Stimulated activated CD8-positive, alpha-beta memory T cell treated with anti-CD3 and anti-CD28 coated beads, Interleukin-7, amount 100 ng/mL, for 1 hour (primary cell): ENCODE measurements around the gene KLK2.
A peak's percentile ranks its signal among the peaks of the same experiment; 100 is the strongest.

ENCODE experiments used
- DNase-seq, 2 donors: peaks; one replicate each; pipeline ENCODE4 v3.0.0-alpha.2; 2020; ENCODE audit warnings: low read depth in 2 of 2

KLK2 gene

DNA sequence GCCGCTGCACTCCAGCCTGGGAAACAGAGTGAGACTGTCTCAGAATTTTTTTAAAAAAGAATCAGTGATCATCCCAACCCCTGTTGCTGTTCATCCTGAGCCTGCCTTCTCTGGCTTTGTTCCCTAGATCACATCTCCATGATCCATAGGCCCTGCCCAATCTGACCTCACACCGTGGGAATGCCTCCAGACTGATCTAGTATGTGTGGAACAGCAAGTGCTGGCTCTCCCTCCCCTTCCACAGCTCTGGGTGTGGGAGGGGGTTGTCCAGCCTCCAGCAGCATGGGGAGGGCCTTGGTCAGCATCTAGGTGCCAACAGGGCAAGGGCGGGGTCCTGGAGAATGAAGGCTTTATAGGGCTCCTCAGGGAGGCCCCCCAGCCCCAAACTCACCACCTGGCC is at the start of gene KLK2:
Gene KLK2 (plus strand): TSS at position 384 of the 400 bp plus-strand sequence. CDS start 35 bp downstream, outside the sequence.
- no peak for DNase-seq

DNA sequence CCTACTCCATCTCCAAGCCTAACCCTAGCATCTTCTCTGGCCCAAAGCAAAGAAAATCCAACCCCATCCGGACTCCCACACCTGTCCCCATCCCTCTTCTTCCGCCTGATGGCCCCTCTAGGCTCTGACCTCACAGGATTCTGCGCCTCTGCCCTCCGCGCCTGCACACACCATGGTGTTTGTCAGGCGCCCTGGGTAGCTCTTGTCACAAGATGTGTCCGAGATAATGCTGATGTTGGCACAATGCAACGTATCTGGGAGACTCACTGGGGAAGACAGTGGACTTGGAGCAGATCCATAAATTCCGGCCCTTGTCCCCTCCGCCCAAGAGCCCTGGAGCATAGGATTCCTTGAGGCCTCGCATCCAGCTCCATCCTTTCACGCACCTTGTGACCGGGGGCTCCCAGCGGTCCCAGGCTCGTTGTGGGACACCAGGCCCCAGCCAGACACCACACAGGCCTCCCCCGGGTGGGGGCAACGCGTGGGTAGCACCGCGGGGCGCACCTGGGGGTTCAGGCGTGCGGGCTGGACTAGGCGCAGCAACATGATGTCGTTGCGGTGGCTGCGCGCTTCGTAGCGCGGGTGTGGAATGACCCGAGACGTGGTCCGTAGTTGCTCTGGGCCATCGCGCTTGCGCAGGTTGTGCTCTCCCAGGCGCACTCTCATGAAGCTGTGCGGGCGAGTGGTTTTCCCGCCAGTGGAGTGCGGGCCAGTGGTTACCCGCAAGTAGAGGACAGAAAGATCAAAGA is 46.6 kb upstream of the KLK2 start:
- no peak for DNase-seq

DNA sequence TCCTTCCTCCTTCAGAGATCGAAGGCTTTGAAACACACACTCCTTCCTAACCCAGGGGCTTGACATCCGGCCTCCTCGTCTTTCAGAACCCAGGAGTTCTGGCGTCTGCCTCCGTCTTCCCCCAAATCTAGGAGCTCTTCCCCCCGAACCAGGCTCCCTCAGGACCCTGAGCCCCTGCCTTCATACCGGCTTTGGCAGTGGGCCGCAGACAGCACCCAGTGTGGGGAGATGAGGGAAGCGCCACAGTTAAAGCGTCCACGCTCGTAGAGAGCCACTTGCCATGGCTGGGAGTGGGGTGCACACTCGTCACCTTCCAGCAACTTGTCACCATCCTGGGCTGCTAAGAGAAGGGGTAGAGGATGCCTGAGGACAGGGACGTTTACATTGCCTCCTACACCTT is 45.8 kb upstream of the KLK2 start:
- DNase-seq: no peak

DNA sequence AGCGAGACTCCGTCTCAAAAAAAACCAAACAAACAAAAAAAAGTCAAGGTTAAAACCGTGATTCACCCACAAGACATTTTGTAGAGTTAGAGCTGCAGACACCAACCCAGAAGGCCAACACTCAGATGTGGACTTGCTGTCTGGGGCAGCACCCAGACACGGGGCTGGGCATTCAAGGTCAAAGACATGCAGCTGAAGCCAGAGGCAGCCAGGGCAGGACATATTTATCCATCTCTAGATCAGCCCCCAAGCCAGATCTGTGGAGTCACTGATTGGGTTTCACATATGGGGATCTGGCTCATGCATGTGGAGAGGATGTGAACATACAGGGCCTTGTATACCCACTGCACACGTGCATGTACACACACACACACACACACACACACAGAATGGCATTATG is 43.4 kb upstream of the KLK2 start:
- DNase-seq: no peak

DNA sequence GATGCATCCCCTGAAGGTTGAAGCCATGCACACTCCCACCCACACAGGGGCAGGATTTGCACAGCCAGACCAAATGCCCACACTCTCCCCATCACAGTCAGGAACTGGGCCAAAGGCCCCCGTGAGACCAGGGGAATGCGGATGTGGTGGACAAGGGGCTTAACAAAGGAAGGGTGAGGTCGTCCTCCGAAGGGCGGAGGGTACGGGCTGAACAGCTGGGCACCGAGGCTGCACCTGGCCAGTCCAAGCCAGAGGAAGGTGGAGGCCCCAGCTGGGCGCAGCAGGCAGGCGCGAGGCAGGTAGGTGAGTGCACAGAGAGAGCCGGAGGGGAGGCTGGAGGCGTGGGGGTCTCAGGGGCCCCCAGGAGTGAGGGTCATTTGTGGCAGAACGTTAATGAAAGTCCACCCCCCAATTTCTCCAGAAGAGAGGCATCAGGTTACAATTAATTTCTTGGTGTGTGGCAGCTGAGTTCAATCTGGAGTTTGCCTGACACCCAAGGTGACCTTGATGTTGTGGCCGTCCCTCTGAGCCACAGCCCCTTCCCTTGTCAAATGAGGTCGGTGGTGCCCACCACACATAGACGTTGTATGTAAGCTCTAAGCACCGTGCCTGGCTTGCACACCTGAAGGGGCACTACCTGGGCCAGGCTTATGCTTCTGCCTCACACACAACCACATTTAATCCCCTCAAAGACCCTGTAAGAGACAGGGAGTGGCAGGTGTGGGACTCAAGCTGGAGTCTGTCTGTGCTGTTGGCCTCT is 42.8 kb upstream of the KLK2 start:
- DNase-seq: no peak

DNA sequence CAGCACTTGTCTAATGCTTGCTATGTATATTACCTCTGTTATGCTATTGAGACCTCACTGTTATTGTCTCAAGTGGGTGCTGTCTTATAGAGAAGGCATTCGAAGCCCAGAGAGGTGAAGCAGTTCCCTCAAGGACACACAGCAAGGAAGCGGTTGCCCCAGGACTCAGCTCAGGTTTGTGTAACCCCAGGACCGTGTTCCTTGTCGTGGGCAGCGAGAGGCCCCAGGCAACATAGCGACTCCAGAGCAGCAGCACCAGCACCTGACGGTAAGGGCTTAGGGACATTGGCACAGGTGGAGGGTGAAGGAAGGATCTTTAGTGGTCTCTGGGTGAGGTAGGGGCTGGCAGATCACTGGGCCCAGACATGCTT is 42.2 kb upstream of the KLK2 start:
- no peak for DNase-seq

DNA sequence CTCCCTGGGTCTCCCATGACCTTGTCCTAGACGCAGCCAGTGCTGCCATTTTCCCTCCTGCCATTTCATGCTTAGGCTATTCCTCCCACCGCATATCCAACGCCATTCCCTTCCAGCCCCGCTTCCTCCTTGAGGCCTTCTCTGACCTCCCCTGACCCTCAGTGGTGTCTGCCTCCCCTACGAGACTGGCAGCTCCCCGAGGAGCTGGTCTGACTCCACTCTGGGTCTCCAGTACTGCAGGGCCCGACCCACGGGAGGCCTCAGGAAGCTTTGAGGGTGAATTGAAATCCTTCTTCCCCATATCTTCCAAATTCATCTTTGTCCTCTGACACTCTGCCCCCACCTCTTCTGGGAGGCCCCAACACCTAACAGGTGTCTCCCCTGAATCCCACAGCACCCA is 40.6 kb upstream of the KLK2 start:
- DNase-seq: no peak

DNA sequence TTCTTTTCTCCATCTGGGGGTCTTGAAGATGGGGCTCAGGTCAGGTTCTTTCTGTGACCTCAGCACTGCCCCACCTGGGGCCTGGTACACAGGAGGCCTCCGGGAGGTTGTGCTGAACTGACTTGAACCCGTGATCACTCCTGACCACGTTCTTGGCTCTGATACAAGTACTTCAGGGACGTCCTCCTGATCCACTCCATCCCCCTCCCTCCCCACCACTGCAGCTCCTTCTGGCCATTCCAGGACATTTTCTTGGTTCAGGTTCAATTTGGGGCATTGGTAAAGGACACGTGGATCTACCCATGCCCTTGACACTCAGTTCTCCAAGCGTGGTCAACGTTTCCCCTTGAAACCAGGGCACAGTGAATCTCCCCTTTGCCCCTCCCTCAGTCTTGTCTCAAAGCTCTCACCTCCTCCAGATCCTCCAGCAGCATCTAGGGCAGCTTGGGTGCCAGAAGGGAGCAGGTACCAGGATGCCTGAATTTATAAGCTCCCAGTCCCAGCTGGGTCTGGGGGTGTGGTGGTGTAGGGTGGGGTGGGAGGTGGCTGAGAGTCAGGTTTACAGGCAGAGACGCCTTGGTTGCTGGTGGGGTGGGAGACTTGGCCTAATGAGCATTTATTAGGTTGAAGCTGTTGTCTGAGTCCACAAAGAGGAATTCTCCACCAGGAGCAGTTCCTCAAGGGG is 40.0 kb upstream of the KLK2 start, which contains the start of gene KLK15:
Gene KLK15 (minus strand): TSS at position 458 of the 685 bp plus-strand sequence. CDS start 2,082 bp downstream, outside the sequence.
- no peak for DNase-seq

DNA sequence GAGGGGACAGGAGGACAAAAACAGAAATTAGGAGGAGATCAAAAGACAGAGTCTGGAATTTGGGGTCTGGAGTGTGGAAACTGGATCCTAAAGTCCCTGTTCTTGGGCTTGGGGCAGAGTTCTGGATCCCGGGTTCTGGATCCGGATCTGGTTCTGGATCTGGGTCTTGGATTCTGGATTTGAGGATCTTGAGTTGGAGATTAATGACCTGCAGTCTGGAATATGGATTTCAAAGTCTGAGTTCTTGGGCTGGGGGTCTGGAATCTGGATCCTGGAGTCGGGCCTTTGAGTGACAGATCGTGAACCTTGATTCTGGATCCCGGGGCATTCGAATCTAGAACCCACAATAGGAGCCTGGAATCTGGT is 39.5 kb upstream of the KLK2 start:
- DNase-seq: no peak

DNA sequence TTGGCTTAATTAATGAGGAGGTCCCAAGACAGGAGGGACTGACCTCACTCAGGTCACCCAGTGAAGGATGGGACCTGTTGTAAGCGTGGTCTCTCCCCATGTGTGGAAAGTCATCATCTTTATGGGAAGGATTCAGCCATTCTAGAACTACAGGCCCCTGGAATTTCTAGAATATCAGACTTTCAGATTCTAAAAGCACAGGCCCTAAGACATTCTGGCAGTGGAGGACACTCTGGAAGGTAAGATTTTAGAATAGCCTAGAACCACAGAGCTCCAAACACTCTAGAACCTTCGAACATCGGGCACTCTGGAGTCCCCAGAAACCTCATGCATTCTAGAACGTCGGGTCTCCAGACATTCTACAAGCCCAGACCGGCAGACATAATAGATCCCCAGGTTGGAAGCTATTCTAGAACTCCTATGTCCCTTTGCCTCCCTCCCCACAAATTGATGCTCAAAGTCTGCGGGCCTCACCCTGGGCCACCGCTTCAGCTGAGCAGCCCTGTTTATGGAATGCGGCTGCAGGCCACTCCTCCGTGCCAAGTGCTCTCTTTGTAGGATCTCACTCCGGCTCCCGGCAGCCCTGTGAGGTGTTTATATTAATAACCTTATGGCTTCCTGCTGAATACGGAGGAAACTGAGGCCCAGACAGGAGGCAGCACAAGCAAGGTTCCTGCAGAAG is 38.0 kb upstream of the KLK2 start:
- no peak for DNase-seq

DNA sequence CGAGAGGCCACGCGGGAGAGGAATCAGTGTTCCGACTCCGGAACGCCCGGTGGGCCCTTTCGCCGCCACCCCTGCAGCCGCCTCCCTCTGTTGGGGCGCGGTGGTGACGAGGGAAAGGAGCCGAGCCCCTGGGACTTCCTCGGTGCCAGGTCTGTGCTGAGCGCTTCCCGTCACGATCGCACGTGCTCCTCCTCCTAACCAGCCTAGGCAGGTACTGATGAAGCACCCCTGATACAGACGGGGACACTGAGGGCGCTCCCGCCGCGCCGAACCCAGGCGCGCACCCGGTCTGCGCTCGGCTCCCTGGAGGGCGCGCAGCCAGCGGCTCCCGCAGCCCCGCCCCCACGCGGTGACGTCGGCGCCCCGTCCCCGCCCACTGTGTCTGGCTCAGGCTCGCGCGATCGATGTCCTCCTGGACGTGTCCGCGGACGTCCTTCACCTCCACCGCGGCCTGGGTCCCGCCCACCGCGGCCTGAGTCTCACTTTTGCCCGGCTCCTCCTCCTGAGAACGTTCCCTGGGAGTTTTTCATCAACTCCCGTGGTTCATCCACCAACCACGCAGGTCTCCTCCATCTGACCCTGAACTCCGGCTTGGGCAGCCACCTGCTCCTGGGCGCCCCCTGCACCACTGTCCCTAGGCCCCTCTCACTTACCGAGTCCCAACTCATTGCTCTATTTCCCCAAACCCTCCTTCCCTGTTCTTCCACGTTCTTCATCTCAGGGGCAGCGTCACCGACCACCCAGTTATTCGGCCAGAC is 37.3 kb upstream of the KLK2 start:
- DNase-seq: peak; percentile 24 to 37

DNA sequence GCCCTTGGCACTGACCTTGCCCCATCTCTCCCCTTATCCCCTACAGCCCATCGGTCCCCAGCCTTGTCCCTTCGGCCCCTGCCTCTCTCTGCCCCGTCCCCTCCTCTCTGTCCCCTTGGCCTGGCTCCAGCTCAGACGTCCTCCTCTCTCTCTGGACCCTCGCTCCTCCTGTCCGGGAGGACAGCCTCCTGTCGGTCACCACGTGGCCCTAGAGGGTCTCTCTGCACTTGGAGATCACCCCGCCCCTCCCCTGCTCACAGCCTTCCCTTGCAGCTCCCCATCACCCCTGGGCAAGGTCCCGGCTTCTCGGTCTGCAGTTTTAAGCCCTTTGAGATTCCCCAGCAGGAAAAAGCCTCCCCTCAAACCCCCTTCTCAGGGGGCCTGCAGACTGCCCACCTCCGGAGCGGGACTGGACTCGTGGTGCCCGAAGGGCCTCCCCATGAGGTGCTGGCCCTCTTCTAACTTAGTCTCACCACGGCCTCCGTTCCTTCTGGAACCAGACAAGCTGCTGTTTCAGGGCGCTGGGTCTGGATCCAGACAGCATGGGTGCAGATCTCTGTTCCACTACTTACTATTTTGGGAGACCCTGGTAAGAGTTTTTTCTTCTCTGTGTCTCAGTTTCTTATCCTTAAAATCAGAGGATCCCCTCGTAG is 36.6 kb upstream of the KLK2 start:
- DNase-seq: no peak

DNA sequence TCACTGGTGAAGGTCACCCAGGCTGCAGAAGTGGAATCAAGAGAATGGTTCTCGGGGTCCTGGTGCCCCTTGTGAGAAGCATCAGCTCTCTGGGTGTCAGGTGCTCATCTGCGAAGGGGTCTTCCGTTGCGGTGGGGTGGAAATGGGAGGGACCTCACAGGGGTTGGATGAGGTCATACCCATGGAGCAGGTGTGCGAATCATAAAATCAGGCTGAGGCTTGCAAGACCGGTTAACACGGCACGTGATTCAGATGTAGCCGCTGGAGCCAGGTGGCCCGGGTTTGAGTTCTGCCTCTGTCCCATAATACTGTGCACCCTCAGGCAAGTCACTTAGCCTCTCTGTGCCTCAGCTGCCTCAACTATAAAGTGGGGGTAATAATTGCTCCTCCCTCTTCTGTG is 35.9 kb upstream of the KLK2 start:
- DNase-seq: no peak

DNA sequence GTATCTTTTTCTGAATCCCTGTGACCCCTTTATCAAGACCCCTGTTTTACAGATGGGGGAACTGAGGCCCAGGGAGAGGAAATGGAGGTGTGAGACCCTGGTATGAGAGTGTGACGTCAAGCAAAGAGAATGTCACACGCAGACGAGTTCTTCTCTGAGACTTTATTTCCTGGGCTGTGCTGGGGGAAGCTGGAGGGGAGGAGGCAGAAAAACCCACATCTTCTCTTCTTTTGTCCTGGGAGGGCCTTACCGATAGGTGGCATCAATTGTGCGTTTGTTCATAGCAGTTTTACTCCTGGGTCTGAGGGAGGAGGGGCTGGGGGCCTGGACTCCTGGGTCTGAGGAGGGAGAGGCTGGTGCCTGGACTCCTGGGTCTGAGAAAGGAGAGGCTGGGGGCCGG is 35.0 kb upstream of the KLK2 start:
- DNase-seq: no peak

DNA sequence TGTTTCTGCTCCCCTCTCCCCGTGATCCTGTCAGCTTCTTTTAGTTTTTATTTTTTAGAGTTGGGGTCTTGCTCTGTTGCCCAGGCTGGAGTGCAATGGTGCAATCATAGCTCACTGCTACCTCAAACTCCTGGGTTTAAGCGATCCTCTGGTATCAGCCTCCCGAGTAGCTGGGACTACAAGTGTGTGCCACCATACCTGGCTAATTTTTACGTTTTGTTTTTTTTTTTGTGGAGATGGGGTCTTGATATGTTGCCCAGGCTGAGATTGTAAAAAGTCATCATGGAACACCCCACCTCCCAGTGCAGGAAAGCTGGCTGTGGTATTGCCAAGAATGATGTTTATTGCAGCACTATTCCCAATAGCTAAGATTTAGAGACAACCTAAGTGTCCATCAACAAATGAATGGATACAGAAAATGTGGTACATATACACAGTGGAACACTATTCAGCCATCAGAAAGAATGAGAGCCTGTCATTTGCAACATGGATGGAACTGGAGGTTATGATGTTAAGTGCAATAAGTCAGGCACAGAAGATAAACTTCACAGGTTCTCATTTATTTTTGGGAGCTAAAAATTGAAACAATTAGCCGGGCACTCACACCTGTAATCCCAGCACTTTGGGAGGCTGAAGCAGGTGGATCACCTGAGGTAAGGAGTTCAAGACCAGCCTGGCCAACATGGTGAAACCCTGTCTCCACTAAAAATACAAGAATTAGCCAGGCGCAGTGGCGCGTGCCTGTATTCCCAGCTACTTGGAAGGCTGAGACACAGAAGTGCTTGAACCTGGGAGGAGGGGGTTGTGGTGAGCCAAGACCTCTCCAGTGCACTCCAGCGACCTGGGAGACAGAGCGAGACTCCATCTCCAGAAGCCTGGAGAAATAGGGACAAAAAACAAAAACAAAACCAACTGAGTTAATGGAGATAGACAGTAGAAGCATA is 33.3 kb upstream of the KLK2 start:
- no peak for DNase-seq

DNA sequence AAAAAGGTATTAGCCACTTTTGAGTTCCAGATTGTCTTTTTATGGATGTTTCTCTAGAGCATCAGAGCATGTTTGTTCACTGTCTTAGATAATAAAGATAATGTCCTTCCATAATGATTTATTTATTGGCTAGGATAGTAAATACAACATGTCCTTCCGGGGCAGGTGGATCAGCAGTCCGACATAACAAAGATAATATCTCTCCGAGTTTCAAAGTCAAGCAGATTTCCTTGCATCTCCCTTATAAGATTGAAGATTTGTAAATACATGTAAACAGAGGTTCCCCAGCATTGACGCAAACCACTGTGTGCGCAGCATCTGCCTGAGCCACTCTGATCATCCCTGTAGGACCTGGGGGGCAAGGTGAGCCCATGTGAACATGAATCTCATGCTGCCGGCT is 31.1 kb upstream of the KLK2 start:
- no peak for DNase-seq

DNA sequence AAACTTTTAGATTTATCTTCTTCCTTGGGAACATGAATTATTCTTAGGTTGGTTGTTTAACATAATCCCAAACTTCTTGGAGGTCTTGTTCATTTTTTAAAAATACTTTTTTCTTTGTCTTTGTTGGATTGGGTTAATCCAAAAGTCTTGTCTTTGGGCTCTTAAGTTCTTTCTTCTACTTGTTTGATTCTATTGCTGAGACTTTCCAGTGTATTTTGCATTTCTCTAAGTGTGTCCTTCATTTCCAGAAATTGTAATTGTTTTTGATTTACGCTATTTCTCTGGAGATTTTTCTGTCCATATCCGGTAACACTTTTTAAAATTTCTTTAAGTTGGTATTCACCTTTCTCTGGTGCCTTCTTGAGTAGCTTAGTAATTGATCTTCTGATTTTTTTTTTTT is 30.0 kb upstream of the KLK2 start:
- DNase-seq: no peak

DNA sequence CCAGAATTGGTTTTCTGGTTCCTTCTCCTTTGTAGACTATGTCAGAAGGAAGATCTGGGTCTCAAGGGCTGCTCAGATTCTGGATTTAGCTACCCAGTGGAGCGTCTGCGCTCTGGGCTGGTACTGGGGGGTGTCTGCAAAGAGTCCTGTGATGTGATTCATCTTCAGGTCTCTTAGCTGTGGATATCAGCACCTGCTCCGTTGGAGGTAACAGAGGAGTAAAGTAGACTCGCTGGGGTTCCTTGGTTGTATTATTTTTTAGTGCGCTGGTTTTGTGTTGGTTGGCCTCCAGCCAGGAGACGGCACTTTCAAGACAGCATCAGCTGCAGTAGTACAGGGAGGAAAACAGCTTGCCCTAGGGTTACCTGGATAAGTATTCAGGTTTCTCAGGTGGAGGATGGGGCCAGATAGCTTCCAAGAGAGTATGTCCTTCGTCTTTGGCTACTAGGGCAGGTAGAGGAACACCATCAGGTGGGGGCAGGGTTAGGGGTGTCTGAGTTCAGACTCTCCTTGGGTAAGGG is 29.5 kb upstream of the KLK2 start:
- DNase-seq: no peak

DNA sequence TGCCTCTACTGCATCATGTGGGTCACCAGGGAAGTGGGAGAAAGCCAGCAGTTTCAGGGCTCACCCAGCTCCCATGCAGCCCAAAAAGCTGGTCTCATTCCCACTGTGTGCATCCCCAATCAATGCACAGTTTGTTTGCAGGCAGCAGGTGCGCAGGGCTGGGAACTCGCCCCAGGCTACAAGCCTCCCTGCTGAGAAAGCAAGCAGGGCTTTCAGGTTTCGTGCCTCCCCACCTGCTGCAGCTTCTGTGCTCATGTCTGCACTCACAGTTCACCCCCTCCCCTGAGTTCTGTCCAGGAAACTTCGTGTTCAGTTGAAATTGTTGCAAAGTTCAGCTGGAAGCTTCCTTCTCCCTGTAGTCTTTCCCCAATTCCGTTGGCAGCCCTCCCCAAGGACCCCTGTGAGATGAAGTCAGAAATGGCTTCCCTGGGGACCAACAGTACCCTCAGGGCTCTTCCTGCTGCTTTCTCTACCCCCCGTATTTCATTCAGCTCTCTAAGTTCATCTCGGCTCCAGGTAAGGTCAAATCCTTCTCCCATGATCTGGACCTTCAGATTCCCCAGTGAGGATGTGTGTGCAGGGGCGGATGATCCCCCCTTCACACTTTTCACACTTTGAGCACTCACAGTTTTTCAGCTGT is 28.8 kb upstream of the KLK2 start:
- no peak for DNase-seq
